Hepatocyte (in vitro differentiated cells): ENCODE results near the gene ABCA5.

Source experiments
- EZH2 ChIP-seq: fragments of 200-600 bp; sonication (generic); IDR thresholded peaks from 2 replicates; pipeline ENCODE4 v1.6.1; 2016; ENCODE audit warnings: antibody characterized with exemption, mild to moderate bottlenecking, borderline replicate concordance
- EZH2phosphoT487 ChIP-seq: fragments of 200-600 bp; sonication (generic); IDR thresholded peaks from one replicate; pipeline ENCODE4 v1.6.1; 2018; ENCODE audit warnings: antibody characterized with exemption, mild to moderate bottlenecking, low read depth, moderate library complexity; ENCODE audit not compliant: unreplicated experiment, severe bottlenecking
- TF ChIP-seq, protein P1 (sequence below): fragments of 200-600 bp; sonication (generic); IDR thresholded peaks from 2 replicates; pipeline ENCODE4 v1.5.1; 2016; ENCODE audit warnings: antibody characterized with exemption, mild to moderate bottlenecking; ENCODE audit not compliant: poor library complexity

DNA sequence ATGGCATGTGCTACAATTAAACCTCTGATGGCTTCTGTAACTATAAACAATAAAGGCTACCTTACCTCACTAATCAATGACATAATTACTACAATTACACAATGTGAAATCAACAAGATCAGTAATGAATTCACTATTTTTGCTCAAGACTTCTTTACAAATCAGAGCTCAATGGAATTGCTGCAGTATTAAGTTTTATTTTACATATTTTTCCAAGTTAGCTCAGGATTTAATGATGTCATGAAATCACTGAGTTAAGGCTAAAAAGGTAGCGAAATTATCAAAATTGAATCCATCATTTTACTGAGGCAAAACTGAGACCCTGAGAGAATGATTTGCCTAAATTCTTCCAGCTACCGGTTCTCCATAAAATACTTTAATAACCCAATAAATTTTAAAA, 21.8 kb downstream of the ABCA5 start:
- TF ChIP-seq, protein P1, sequence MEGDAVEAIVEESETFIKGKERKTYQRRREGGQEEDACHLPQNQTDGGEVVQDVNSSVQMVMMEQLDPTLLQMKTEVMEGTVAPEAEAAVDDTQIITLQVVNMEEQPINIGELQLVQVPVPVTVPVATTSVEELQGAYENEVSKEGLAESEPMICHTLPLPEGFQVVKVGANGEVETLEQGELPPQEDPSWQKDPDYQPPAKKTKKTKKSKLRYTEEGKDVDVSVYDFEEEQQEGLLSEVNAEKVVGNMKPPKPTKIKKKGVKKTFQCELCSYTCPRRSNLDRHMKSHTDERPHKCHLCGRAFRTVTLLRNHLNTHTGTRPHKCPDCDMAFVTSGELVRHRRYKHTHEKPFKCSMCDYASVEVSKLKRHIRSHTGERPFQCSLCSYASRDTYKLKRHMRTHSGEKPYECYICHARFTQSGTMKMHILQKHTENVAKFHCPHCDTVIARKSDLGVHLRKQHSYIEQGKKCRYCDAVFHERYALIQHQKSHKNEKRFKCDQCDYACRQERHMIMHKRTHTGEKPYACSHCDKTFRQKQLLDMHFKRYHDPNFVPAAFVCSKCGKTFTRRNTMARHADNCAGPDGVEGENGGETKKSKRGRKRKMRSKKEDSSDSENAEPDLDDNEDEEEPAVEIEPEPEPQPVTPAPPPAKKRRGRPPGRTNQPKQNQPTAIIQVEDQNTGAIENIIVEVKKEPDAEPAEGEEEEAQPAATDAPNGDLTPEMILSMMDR: no peak
- TF ChIP-seq EZH2 (no peak), EZH2phosphoT487 (no peak)
